Fibroblast of lung (primary cell): ENCODE measurements around the gene TP53AIP1.

Source experiments
- CTCF ChIP-seq, 2 donors: IDR thresholded peaks in 1 of 2; conservative IDR thresholded peaks in 1 of 2; 1 replicate in 1 of 2; 2 replicates in 1 of 2; pipeline ENCODE4 v1.5.1; 2011 to 2012; ENCODE audit warnings: low read length in 2 of 2, control low read depth in 1 of 2, inconsistent platforms in 1 of 2, low read depth in 1 of 2, mild to moderate bottlenecking in 1 of 2
- EZH2 ChIP-seq: IDR thresholded peaks from 2 replicates; pipeline ENCODE4 v1.5.1; 2012; ENCODE audit warnings: low read length, control low read depth, mild to moderate bottlenecking; ENCODE audit errors: missing control alignments

- TF ChIP-seq CTCF (conservative IDR thresholded peaks at IDR 0.05 in 1 of 2, IDR thresholded peaks at IDR 0.05 in 1 of 2; ENCODE audit: low read depth in 1 of 2, low read length in 2 of 2) (no peak), EZH2 (no peak)
Observed at GRCh38 chr11:128965485-128965884, 22.8 kb upstream of the TP53AIP1 start.
